Mammary epithelial cell (primary cell): ENCODE results near the gene KIRREL3.

Experiments used
- EZH2 ChIP-seq: IDR thresholded peaks from 2 replicates; pipeline ENCODE4 v1.6.1; 2012; ENCODE audit warnings: low read length, inconsistent platforms, borderline replicate concordance
- TF ChIP-seq, protein P1 (sequence below), 2 donors: IDR thresholded peaks in 1 of 2; conservative IDR thresholded peaks in 1 of 2; 2 replicates each; pipeline ENCODE4 v1.5.1; 2011 to 2012; ENCODE audit warnings: inconsistent platforms in 2 of 2, low read length in 2 of 2, mild to moderate bottlenecking in 2 of 2, control low read depth in 1 of 2, low read depth in 1 of 2; ENCODE audit not compliant: insufficient read depth in 1 of 2; ENCODE audit errors: extremely low read depth in 1 of 2

DNA sequence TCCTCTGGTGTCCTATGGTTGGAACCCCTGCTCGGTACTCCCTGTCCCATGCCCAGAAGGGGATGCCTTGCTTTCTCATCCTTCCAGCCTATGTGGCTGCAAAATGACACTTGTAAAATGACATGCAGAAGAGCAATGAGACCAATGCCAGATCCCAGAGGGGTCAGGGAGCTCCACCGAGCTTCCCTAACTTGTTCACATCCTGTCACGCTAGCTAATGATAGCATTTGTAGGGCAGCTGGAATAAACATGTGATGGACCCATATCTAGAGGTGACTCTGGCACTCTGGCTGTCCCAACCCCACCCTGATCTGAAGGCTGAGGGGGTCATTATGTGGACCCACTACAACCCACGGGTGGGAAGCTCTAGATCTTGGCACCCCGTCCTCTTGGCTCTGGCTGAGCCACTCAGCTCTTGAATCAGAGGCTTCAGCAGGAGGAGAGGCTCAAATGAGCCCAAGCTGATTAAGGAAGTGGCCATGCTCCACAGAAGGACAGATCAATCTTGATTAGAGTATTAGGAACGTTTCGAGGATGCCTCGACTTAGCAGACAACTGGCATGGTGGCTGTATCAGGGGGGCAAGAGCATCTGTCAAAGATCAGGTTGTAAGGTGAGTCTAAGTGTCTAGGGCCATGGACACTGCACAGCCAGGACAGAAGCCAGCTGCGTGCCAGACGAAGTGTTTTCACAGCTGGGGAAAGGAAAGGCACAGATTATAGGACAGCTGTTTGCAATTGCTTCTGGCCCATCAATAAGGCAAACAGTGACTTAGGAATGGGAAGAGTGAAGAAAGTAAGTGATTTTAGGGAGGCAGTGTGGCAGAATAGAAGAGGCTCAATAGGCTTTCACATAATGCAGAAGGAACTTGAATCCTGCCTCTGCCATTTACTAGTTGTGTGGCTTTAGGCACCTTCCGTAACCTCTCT, 182.8 kb downstream of the KIRREL3 start:
- TF ChIP-seq, protein P1, sequence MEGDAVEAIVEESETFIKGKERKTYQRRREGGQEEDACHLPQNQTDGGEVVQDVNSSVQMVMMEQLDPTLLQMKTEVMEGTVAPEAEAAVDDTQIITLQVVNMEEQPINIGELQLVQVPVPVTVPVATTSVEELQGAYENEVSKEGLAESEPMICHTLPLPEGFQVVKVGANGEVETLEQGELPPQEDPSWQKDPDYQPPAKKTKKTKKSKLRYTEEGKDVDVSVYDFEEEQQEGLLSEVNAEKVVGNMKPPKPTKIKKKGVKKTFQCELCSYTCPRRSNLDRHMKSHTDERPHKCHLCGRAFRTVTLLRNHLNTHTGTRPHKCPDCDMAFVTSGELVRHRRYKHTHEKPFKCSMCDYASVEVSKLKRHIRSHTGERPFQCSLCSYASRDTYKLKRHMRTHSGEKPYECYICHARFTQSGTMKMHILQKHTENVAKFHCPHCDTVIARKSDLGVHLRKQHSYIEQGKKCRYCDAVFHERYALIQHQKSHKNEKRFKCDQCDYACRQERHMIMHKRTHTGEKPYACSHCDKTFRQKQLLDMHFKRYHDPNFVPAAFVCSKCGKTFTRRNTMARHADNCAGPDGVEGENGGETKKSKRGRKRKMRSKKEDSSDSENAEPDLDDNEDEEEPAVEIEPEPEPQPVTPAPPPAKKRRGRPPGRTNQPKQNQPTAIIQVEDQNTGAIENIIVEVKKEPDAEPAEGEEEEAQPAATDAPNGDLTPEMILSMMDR (conservative IDR thresholded peaks at IDR 0.05 in 1 of 2, IDR thresholded peaks at IDR 0.05 in 1 of 2; ENCODE audit: extremely low read depth in 1 of 2, insufficient read depth in 1 of 2, low read depth in 1 of 2, low read length in 2 of 2) = no peak
- no peak for TF ChIP-seq EZH2
